ENCODE data around the gene LAIR2. TPM values are rescaled to one million over a fixed set of nuclear protein-coding genes. Genes with fewer than 3 reads are reported as not detected.

LAIR2 gene
- total and polyA plus RNA-seq, 4 donors: 0.19 to 0.24 TPM; not detected in 2

- H3K27me3 ChIP-seq (ENCODE audit: control insufficient read depth in 4 of 4, insufficient read depth in 4 of 4, low read length in 3 of 4): no peaks in the 10 kb centered on the region
- 86% methylated on average over 16 of the region's 16 CpGs for WGBS
- H3K9ac ChIP-seq (ENCODE audit: low read depth in 1 of 2, low read length in 2 of 2): no peak overlapping the region
- H3K4me1 ChIP-seq (ENCODE audit: control insufficient read depth in 4 of 4, insufficient read depth in 4 of 4, low read length in 3 of 4): peaks cover 5 to 22% (median 15%) of the 10 kb centered on the region in 4 donors
- DNase-seq (ENCODE audit: low spot score): no peak
- no peaks in the 10 kb centered on the region for H3K9me3 ChIP-seq (ENCODE audit: control insufficient read depth in 4 of 4, low read length in 3 of 4)
- H3K36me3 ChIP-seq (ENCODE audit: control insufficient read depth in 4 of 4, insufficient read depth in 3 of 4, low read depth in 1 of 4, low read length in 3 of 4): peaks cover 38 to 69% (median 54%) of the 10 kb centered on the region in 4 donors
- no peak overlapping the region for H3K27ac ChIP-seq (ENCODE audit: low read depth in 1 of 2, low read length in 2 of 2)
- TF ChIP-seq EGR1 (IDR thresholded peaks at IDR 0.05; ENCODE audit: low read depth in 2 of 2): no peak
- no peak for TF ChIP-seq TAF1 (conservative IDR thresholded peaks at IDR 0.05)
- TF ChIP-seq YY1 (IDR thresholded peaks at IDR 0.05): no peak
- TF ChIP-seq JUND (IDR thresholded peaks at IDR 0.05): no peak
- TF ChIP-seq, protein P1, sequence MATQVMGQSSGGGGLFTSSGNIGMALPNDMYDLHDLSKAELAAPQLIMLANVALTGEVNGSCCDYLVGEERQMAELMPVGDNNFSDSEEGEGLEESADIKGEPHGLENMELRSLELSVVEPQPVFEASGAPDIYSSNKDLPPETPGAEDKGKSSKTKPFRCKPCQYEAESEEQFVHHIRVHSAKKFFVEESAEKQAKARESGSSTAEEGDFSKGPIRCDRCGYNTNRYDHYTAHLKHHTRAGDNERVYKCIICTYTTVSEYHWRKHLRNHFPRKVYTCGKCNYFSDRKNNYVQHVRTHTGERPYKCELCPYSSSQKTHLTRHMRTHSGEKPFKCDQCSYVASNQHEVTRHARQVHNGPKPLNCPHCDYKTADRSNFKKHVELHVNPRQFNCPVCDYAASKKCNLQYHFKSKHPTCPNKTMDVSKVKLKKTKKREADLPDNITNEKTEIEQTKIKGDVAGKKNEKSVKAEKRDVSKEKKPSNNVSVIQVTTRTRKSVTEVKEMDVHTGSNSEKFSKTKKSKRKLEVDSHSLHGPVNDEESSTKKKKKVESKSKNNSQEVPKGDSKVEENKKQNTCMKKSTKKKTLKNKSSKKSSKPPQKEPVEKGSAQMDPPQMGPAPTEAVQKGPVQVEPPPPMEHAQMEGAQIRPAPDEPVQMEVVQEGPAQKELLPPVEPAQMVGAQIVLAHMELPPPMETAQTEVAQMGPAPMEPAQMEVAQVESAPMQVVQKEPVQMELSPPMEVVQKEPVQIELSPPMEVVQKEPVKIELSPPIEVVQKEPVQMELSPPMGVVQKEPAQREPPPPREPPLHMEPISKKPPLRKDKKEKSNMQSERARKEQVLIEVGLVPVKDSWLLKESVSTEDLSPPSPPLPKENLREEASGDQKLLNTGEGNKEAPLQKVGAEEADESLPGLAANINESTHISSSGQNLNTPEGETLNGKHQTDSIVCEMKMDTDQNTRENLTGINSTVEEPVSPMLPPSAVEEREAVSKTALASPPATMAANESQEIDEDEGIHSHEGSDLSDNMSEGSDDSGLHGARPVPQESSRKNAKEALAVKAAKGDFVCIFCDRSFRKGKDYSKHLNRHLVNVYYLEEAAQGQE (IDR thresholded peaks at IDR 0.05): no peak
- TF ChIP-seq GABPA (IDR thresholded peaks at IDR 0.05 in 1 of 2, conservative IDR thresholded peaks at IDR 0.05 in 1 of 2): no peak
- TF ChIP-seq SP1 (IDR thresholded peaks at IDR 0.05): no peak
- TF ChIP-seq RXRA (IDR thresholded peaks at IDR 0.05): no peak
- no peak for TF ChIP-seq ATF3 (IDR thresholded peaks at IDR 0.05)
- TF ChIP-seq, protein P2, sequence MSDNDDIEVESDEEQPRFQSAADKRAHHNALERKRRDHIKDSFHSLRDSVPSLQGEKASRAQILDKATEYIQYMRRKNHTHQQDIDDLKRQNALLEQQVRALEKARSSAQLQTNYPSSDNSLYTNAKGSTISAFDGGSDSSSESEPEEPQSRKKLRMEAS (IDR thresholded peaks at IDR 0.05): no peak
- no peak for TF ChIP-seq HNF4A (conservative IDR thresholded peaks at IDR 0.05)
- TF ChIP-seq, protein P3, sequence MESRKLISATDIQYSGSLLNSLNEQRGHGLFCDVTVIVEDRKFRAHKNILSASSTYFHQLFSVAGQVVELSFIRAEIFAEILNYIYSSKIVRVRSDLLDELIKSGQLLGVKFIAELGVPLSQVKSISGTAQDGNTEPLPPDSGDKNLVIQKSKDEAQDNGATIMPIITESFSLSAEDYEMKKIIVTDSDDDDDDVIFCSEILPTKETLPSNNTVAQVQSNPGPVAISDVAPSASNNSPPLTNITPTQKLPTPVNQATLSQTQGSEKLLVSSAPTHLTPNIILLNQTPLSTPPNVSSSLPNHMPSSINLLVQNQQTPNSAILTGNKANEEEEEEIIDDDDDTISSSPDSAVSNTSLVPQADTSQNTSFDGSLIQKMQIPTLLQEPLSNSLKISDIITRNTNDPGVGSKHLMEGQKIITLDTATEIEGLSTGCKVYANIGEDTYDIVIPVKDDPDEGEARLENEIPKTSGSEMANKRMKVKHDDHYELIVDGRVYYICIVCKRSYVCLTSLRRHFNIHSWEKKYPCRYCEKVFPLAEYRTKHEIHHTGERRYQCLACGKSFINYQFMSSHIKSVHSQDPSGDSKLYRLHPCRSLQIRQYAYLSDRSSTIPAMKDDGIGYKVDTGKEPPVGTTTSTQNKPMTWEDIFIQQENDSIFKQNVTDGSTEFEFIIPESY (IDR thresholded peaks at IDR 0.05): no peak
- no peak for TF ChIP-seq FOXA1 (IDR thresholded peaks at IDR 0.05)
- no peak overlapping the region for H3K4me3 ChIP-seq (ENCODE audit: low read depth in 1 of 3, low read length in 3 of 3)
These were observed 43.1 kb upstream of the LAIR2 start for GRCh38 chr19:54459282-54460229.

GRCh38 chr19:54460230-54461005 is 42.2 kb upstream of the LAIR2 start:
- no peak overlapping the region for H3K9ac ChIP-seq (ENCODE audit: low read depth in 1 of 2, low read length in 2 of 2)
- WGBS: 87% methylated on average over 39 of the region's 39 CpGs
- H3K27ac ChIP-seq (ENCODE audit: low read depth in 1 of 2, low read length in 2 of 2): no peak overlapping the region
- H3K4me1 ChIP-seq (ENCODE audit: control insufficient read depth in 4 of 4, insufficient read depth in 4 of 4, low read length in 3 of 4): peaks cover 8 to 26% (median 17%) of the 10 kb centered on the region in 4 donors
- no peak for DNase-seq (ENCODE audit: low spot score)
- peaks cover 30 to 61% (median 46%) of the 10 kb centered on the region in 4 donors for H3K36me3 ChIP-seq (ENCODE audit: control insufficient read depth in 4 of 4, insufficient read depth in 3 of 4, low read depth in 1 of 4, low read length in 3 of 4)
- no peaks in the 10 kb centered on the region for H3K27me3 ChIP-seq (ENCODE audit: control insufficient read depth in 4 of 4, insufficient read depth in 4 of 4, low read length in 3 of 4)
- H3K4me3 ChIP-seq (ENCODE audit: low read depth in 1 of 3, low read length in 3 of 3): no peak overlapping the region
- H3K9me3 ChIP-seq (ENCODE audit: control insufficient read depth in 4 of 4, low read length in 3 of 4): no peaks in the 10 kb centered on the region
- TF ChIP-seq HNF4A (conservative IDR thresholded peaks at IDR 0.05): no peak
- TF ChIP-seq, protein P1 (IDR thresholded peaks at IDR 0.05): no peak
- no peak for TF ChIP-seq TAF1 (conservative IDR thresholded peaks at IDR 0.05)
- TF ChIP-seq HNF4G (IDR thresholded peaks at IDR 0.05): no peak
- TF ChIP-seq, protein P3 (IDR thresholded peaks at IDR 0.05): no peak
- TF ChIP-seq JUND (IDR thresholded peaks at IDR 0.05): no peak
- TF ChIP-seq YY1 (IDR thresholded peaks at IDR 0.05): no peak
- TF ChIP-seq RXRA (IDR thresholded peaks at IDR 0.05): no peak
- TF ChIP-seq FOXA1 (IDR thresholded peaks at IDR 0.05): no peak

Data from liver (tissue), 9 donors.